Esophagus muscularis mucosa (tissue), 4 donors: ENCODE data around the gene PVR. TPM values are rescaled to one million over a fixed set of nuclear protein-coding genes. Genes with fewer than 3 reads are reported as not detected.

Experiments used
- DNase-seq: peaks from one replicate; pipeline ENCODE4 v3.0.0-alpha.2; 2017; ENCODE audit errors: extremely low spot score
- H3K27ac ChIP-seq, 4 donors: fragments of 200-600 bp; sonication (generic); replicated peaks in 1 of 4; 1 replicate in 3 of 4; 2 replicates in 1 of 4; pipeline ENCODE4 v1.5.1; 2016 to 2019; ENCODE audit warnings: mild to moderate bottlenecking in 1 of 4
- H3K27me3 ChIP-seq, 4 donors: fragments of 200-600 bp; sonication (generic); one replicate each; pipeline versions ENCODE4 v1.5.1 to v1.6.0; 2016 to 2019
- H3K36me3 ChIP-seq, 4 donors: fragments of 200-600 bp; sonication (generic); one replicate each; pipeline ENCODE4 v1.5.1; 2016 to 2019
- H3K4me1 ChIP-seq, 4 donors: fragments of 200-600 bp; sonication (generic); one replicate each; pipeline ENCODE4 v1.5.1; 2016 to 2019
- H3K4me3 ChIP-seq, 4 donors: fragments of 200-600 bp; sonication (generic); 1 replicate in 2 of 4; 2 replicates in 2 of 4; pipeline ENCODE4 v1.5.1; 2016 to 2019; ENCODE audit warnings: mild to moderate bottlenecking in 4 of 4, moderate library complexity in 1 of 4
- H3K9me3 ChIP-seq, 4 donors: fragments of 200-600 bp; sonication (generic); 1 replicate in 3 of 4; 2 replicates in 1 of 4; pipeline ENCODE4 v1.5.1; 2016 to 2019
- EP300 ChIP-seq: sonication (generic); formaldehyde crosslinking; IDR thresholded peaks from one replicate; pipeline ENCODE4 v1.6.1; 2017; ENCODE audit warnings: antibody characterized with exemption
- POLR2A ChIP-seq: fragments of 450-650 bp; IDR thresholded peaks from one replicate; pipeline ENCODE4 v1.6.1; 2017; ENCODE audit warnings: antibody characterized with exemption, moderate library complexity, mild to moderate bottlenecking, low read depth
- POLR2AphosphoS5 ChIP-seq, 2 donors: sonication (generic); formaldehyde crosslinking; IDR thresholded peaks; one replicate each; pipeline ENCODE4 v1.6.1; 2017; ENCODE audit warnings: antibody characterized with exemption in 2 of 2
- WGBS: methylation state at CpG from one replicate; pipeline ENCODE4 v1.1.5; 2018; 5-methylcytosine and 5-hydroxymethylcytosine counted together
- intact Hi-C: fragments of 100-400 bp; cut with DNase I; formaldehyde crosslinking; loops from one replicate; pipeline ENCODE4 v1.15.1; 2023
- total RNA-seq, 4 donors: library from RNA; depleted of rRNA; stranded (reverse); fragments of >200 nt; gene quantifications; one replicate each; pipeline versions ENCODE4 v1.1.0 to v1.2.1, GENCODE V29; 2016
- TF ChIP-seq, protein P1 (sequence below), 3 experiments: fragments of 200-600 bp in 2 of 3; fragments of 450-650 bp in 1 of 3; sonication (generic) in 2 of 3; IDR thresholded peaks; one replicate each; pipeline ENCODE4 v1.5.1; 2017 to 2019; ENCODE audit warnings: antibody characterized with exemption in 3 of 3, mild to moderate bottlenecking in 2 of 3, moderate library complexity in 1 of 3

PVR gene
- total RNA-seq, 4 donors from 2014 or later: 20.8 to 58.3 (median 49.0) TPM

DNA sequence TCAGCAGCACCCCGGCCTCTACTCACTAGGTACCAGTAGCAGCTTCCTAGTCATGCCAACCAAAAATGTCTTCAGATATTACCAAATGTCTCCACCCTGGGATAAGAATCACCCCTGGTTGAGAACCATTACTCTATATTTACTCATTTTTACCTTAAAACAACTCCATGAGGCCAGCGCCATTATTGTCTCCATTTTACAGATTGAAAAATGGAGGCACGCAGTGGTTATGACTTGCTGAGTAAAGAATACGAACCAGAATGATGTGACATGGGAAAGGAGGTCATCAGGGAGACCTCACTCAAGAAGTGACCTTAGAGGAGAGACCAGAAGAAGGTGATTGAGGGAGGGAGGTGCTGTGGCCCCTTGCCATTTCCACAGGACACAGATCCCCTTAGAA lies 29.8 kb downstream of the PVR start:
- Histone ChIP-seq H3K36me3 (peaks cover 0 to 26% (median 12%) of the 10 kb centered on the region in 4 donors), H3K4me1 (no peaks in the 10 kb centered on the region), H3K4me3 (no peak overlapping the region), H3K27me3 (no peaks in the 10 kb centered on the region), H3K27ac (no peak overlapping the region), H3K9me3 (no peaks in the 10 kb centered on the region)
- intact Hi-C loops: no loop called here
- 96% methylated on average over 4 of the region's 4 CpGs for WGBS
- TF ChIP-seq POLR2AphosphoS5 (IDR thresholded peaks at IDR 0.05): no peak
- TF ChIP-seq, protein P1, sequence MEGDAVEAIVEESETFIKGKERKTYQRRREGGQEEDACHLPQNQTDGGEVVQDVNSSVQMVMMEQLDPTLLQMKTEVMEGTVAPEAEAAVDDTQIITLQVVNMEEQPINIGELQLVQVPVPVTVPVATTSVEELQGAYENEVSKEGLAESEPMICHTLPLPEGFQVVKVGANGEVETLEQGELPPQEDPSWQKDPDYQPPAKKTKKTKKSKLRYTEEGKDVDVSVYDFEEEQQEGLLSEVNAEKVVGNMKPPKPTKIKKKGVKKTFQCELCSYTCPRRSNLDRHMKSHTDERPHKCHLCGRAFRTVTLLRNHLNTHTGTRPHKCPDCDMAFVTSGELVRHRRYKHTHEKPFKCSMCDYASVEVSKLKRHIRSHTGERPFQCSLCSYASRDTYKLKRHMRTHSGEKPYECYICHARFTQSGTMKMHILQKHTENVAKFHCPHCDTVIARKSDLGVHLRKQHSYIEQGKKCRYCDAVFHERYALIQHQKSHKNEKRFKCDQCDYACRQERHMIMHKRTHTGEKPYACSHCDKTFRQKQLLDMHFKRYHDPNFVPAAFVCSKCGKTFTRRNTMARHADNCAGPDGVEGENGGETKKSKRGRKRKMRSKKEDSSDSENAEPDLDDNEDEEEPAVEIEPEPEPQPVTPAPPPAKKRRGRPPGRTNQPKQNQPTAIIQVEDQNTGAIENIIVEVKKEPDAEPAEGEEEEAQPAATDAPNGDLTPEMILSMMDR (IDR thresholded peaks at IDR 0.05): no peak
- no peak for TF ChIP-seq EP300
- no peak for TF ChIP-seq POLR2A
- DNase-seq: no peak

DNA sequence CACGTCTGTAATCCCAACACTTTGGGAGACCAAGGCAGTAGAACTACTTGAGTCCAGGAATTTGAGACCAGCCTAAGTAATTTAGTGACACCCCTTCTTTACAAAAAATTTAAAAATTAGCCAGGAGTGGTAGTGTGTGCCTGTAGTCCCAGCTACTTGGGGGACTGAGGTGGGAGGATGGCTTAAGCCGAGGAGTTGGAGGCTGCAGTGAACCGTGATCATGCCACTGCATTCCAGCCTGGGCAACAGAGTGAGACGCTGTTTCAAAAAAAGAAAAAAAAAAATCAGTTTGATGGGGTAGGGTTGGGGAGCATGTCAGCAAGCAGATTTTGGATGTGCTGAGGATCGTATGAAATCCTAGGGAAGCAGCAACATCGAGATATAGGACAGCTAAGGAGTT lies 31.8 kb downstream of the PVR start:
- TF ChIP-seq, protein P1 (IDR thresholded peaks at IDR 0.05): no peak
- TF ChIP-seq POLR2AphosphoS5 (IDR thresholded peaks at IDR 0.05): no peak
- TF ChIP-seq EP300: no peak
- no peak for TF ChIP-seq POLR2A
- Histone ChIP-seq H3K36me3 (peaks cover 4 to 45% (median 23%) of the 10 kb centered on the region in 4 donors), H3K4me1 (no peaks in the 10 kb centered on the region), H3K4me3 (no peak overlapping the region), H3K27ac (no peak overlapping the region), H3K9me3 (no peaks in the 10 kb centered on the region), H3K27me3 (no peaks in the 10 kb centered on the region)
- DNase-seq: no peak
- 94% methylated on average over 6 of the region's 6 CpGs for WGBS
- intact Hi-C loops: no loop called here

DNA sequence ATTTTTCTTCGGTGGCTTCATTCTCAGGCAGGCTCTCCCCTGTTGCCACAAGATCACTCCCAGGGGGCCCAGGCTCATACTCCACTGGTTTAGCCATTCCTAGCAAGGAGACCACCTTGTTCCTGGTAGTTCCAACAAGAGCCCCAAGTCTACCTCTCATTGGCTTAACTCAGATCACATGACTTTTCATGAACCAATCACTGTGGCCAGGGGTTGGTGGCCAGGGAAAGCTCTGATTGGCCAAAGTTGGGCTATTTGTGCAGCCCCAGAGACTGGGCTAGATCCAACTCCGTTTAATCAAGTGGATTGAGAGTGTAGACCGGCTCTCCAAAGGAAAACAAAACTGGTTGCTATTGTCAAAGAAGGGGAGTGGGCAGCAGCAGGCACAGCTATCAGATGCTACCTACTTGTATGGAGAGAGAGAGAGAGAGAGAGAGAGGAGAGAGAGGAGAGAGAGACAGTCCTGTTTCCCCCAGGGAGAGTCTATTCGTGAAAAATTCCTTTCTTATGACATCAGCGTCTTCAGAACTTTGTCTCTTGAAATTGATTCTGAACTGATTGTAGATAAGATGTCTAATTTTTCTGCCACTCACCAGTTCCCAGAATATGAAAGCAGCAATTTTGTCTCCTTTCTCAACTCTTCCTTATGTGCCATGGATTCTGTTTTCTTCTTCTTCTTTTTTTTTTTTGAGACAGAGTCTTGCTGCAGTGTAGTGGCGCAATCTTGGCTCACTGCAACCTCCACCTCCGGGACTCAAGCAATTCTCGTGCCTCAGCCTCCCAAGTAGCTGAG lies 33.5 kb downstream of the PVR start:
- H3K36me3 ChIP-seq: peaks cover 7 to 56% (median 34%) of the 10 kb centered on the region in 4 donors
- no peak overlapping the region for H3K4me3 ChIP-seq
- TF ChIP-seq POLR2A (no peak), POLR2AphosphoS5 (IDR thresholded peaks at IDR 0.05) (no peak), EP300 (no peak)
- TF ChIP-seq, protein P1 (IDR thresholded peaks at IDR 0.05): no peak
- H3K27ac ChIP-seq: no peak overlapping the region
- no peaks in the 10 kb centered on the region for H3K9me3 ChIP-seq
- H3K4me1 ChIP-seq: no peaks in the 10 kb centered on the region
- DNase-seq: no peak
- H3K27me3 ChIP-seq: no peaks in the 10 kb centered on the region
- intact Hi-C loops: no loop called here
- 63% methylated on average over 8 of the region's 8 CpGs for WGBS

DNA sequence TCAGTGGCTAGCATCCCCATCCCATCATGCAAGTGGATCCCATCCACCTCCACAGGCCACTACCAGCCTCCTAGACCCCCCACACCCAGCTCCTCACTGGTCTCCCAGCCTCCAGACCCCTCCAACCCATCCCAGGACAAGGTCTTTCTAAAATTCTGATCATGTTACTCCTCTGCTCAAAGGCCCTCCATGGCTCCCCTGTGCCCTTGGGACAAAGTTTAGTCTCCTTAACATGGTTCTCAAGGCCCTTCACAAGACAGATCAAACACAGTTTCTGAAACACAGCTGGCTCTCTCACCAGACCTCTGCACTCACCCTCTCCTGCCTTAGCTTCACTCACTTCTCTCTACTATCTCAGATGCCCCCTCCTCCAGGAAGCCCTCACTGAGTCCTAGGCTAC lies 36.8 kb downstream of the PVR start:
- TF ChIP-seq EP300 (no peak), POLR2AphosphoS5 (IDR thresholded peaks at IDR 0.05) (no peak), POLR2A (no peak)
- TF ChIP-seq, protein P1 (IDR thresholded peaks at IDR 0.05): no peak
- peaks cover 3 to 11% (median 7%) of the 10 kb centered on the region in 4 donors for H3K4me1 ChIP-seq
- H3K36me3 ChIP-seq: peaks cover 7 to 65% (median 42%) of the 10 kb centered on the region in 4 donors
- no peak for DNase-seq
- no peak overlapping the region for H3K4me3 ChIP-seq
- H3K27ac ChIP-seq: no peak overlapping the region
- H3K9me3 ChIP-seq: no peaks in the 10 kb centered on the region
- intact Hi-C loops: no loop called here
- no peaks in the 10 kb centered on the region for H3K27me3 ChIP-seq
